ENCODE measurements around the gene TNFRSF13B. TPM values are rescaled to one million over a fixed set of nuclear protein-coding genes. Genes with fewer than 3 reads are reported as not detected.

The TNFRSF13B gene
- total RNA-seq, 1 donor from 2014 or later, result not detected

GRCh38 chr17:16954521-16954920, 17.4 kb downstream of the TNFRSF13B start:
- Mint-ChIP-seq H3K27me3 (ENCODE audit: unreplicated experiment) (peaks cover 7% of the 10 kb centered on the region), H3K9me3 (ENCODE audit: unreplicated experiment) (no peaks in the 10 kb centered on the region), H3K27ac (ENCODE audit: unreplicated experiment) (no peak overlapping the region), H3K4me3 (ENCODE audit: unreplicated experiment) (no peak overlapping the region), H3K4me1 (ENCODE audit: unreplicated experiment) (peaks cover 10% of the 10 kb centered on the region), H3K36me3 (ENCODE audit: low read depth, unreplicated experiment) (peaks cover 4% of the 10 kb centered on the region)
- TF ChIP-seq CTCF (IDR thresholded peaks at IDR 0.05; ENCODE audit: unreplicated experiment), result no peak
- DNase-seq (ENCODE audit: low spot score), result no peak

DNA sequence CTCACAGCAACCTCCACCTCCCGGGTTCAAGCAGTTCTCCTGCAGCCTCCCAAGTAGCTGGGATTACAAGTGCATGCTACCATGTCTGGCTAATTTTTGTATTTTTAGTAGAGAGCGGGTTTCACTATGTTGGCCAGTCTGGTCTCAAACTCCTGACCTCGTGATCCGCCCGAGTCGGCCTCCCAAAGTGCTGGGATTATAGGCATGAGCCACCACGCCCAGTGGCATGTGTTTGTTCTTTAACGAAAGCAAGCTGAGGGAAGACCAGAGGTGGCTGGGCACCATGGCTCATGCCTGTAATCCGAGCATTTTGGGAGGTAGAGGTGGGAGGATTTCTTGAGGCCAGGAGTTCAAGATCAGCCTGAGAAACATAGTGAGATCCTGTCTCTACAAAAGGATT, 18.1 kb downstream of the TNFRSF13B start:
- no peaks in the 10 kb centered on the region for H3K9me3 Mint-ChIP-seq (ENCODE audit: unreplicated experiment)
- peaks cover 8% of the 10 kb centered on the region for H3K36me3 Mint-ChIP-seq (ENCODE audit: low read depth, unreplicated experiment)
- H3K4me3 Mint-ChIP-seq (ENCODE audit: unreplicated experiment), result no peak overlapping the region
- no peak for TF ChIP-seq CTCF (IDR thresholded peaks at IDR 0.05; ENCODE audit: unreplicated experiment)
- peaks cover 7% of the 10 kb centered on the region for H3K27me3 Mint-ChIP-seq (ENCODE audit: unreplicated experiment)
- H3K4me1 Mint-ChIP-seq (ENCODE audit: unreplicated experiment), result peaks cover 10% of the 10 kb centered on the region
- no peak for DNase-seq (ENCODE audit: low spot score)
- no peak overlapping the region for H3K27ac Mint-ChIP-seq (ENCODE audit: unreplicated experiment)

- Mint-ChIP-seq H3K36me3 (ENCODE audit: low read depth, unreplicated experiment) (peaks cover 8% of the 10 kb centered on the region), H3K4me1 (ENCODE audit: unreplicated experiment) (peaks cover 10% of the 10 kb centered on the region), H3K4me3 (ENCODE audit: unreplicated experiment) (no peak overlapping the region), H3K27ac (ENCODE audit: unreplicated experiment) (peak overlapping the region; percentile 12), H3K9me3 (ENCODE audit: unreplicated experiment) (peaks cover 5% of the 10 kb centered on the region), H3K27me3 (ENCODE audit: unreplicated experiment) (peaks cover 7% of the 10 kb centered on the region)
- TF ChIP-seq CTCF (IDR thresholded peaks at IDR 0.05; ENCODE audit: unreplicated experiment), result no peak
- DNase-seq (ENCODE audit: low spot score), result no peak
Measured at GRCh38 chr17:16953347-16953746, 18.6 kb downstream of the TNFRSF13B start.

DNA sequence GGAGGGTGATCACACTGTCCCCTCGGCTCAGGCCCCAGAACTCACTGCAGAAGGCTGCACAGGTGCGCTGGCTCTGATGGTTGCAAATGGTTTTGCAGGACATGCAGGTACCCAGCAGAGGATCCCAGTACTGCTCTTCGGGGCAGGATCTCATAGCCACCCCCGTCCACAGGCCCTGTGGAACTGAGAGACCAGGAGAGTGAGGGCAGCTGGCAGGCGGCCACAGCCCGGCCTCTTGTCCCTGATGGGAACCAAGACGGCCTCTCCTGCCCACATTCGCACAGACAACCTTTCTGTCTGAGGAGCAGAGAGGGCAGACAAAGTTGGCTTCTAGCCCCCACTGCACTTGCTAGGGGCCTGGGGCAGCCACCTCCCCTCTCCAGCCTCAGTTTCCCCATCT, 19.5 kb downstream of the TNFRSF13B start:
- DNase-seq (ENCODE audit: low spot score), result no peak
- peaks cover 12% of the 10 kb centered on the region for H3K36me3 Mint-ChIP-seq (ENCODE audit: low read depth, unreplicated experiment)
- peaks cover 7% of the 10 kb centered on the region for H3K27me3 Mint-ChIP-seq (ENCODE audit: unreplicated experiment)
- peaks cover 10% of the 10 kb centered on the region for H3K9me3 Mint-ChIP-seq (ENCODE audit: unreplicated experiment)
- no peak overlapping the region for H3K4me3 Mint-ChIP-seq (ENCODE audit: unreplicated experiment)
- no peak for TF ChIP-seq CTCF (IDR thresholded peaks at IDR 0.05; ENCODE audit: unreplicated experiment)
- H3K27ac Mint-ChIP-seq (ENCODE audit: unreplicated experiment), result no peak overlapping the region
- peaks cover 10% of the 10 kb centered on the region for H3K4me1 Mint-ChIP-seq (ENCODE audit: unreplicated experiment)

GRCh38 chr17:16950488-16950887, 21.4 kb downstream of the TNFRSF13B start:
- Mint-ChIP-seq H3K27me3 (ENCODE audit: unreplicated experiment) (peaks cover 11% of the 10 kb centered on the region), H3K4me1 (ENCODE audit: unreplicated experiment) (peaks cover 13% of the 10 kb centered on the region), H3K4me3 (ENCODE audit: unreplicated experiment) (no peak overlapping the region), H3K27ac (ENCODE audit: unreplicated experiment) (no peak overlapping the region), H3K9me3 (ENCODE audit: unreplicated experiment) (peaks cover 10% of the 10 kb centered on the region), H3K36me3 (ENCODE audit: low read depth, unreplicated experiment) (peaks cover 9% of the 10 kb centered on the region)
- no peak for DNase-seq (ENCODE audit: low spot score)
- no peak for TF ChIP-seq CTCF (IDR thresholded peaks at IDR 0.05; ENCODE audit: unreplicated experiment)

Data from endothelial cell (in vitro differentiated cells).